HEK293 (cell line): Measurements from ENCODE around the gene METTL22.

Experiments
- CTCF ChIA-PET: fragments of 350-600 bp; formaldehyde crosslinking; extraction: SDS; loops from one replicate; lab custom pipeline; 2021; ENCODE audit warnings: antibody characterized with exemption; lab: Yijun Ruan, JAX
- POLR2A ChIA-PET: fragments of 300-600 bp; formaldehyde crosslinking; extraction: SDS; loops from one replicate; lab custom pipeline; 2020; ENCODE audit warnings: antibody characterized with exemption, inconsistent platforms; lab: Yijun Ruan, JAX
- H3K27ac ChIP-seq: fragments of 200-500 bp; sonication (Bioruptor generic); 2 replicates; pipeline ENCODE4 v1.5.1; 2014; ENCODE audit warnings: low read depth, low read length, control low read depth, inconsistent platforms; ENCODE audit errors: extremely low read depth
- H3K36me3 ChIP-seq, 2 experiments: fragments of 200-500 bp in 1 of 2; sonication (Bioruptor generic) in 1 of 2; 1 replicate in 1 of 2; 2 replicates in 1 of 2; pipeline ENCODE4 v1.5.1; 2014 to 2017; ENCODE audit warnings: inconsistent platforms in 2 of 2, low read length in 2 of 2; ENCODE audit not compliant: control insufficient read depth in 2 of 2, insufficient read depth in 1 of 2
- H3K4me1 ChIP-seq: fragments of 200-500 bp; sonication (Bioruptor generic); 2 replicates; pipeline ENCODE4 v1.5.1; 2014; ENCODE audit warnings: mild to moderate bottlenecking, low read length, inconsistent platforms; ENCODE audit not compliant: control insufficient read depth, insufficient read depth
- H3K4me3 ChIP-seq: 2 replicates; pipeline ENCODE4 v1.5.1; 2011; ENCODE audit warnings: low read depth, mild to moderate bottlenecking, control low read depth, low read length, moderate library complexity
- H3K9me3 ChIP-seq: fragments of 200-500 bp; sonication (Bioruptor generic); 2 replicates; pipeline ENCODE4 v1.5.1; 2014; ENCODE audit warnings: low read depth, low read length, inconsistent platforms; ENCODE audit not compliant: control insufficient read depth, insufficient read depth
- GLI2 ChIP-seq: fragments of 450-650 bp; formaldehyde crosslinking; IDR thresholded peaks from 2 replicates; pipeline ENCODE4; 2017; ENCODE audit warnings: missing biosample characterization, missing genetic modification characterization, low read depth, borderline replicate concordance
- GLIS2 ChIP-seq: fragments of 450-650 bp; formaldehyde crosslinking; IDR thresholded peaks from 2 replicates; pipeline ENCODE4 v1.5.1; 2016; ENCODE audit warnings: missing biosample characterization, missing genetic modification characterization
- SETDB1 ChIP-seq: IDR thresholded peaks from one replicate; pipeline ENCODE4 v1.6.1; 2017; ENCODE audit warnings: mild to moderate bottlenecking, low read length, moderate library complexity, mixed read lengths; ENCODE audit not compliant: insufficient read length
- YY1 ChIP-seq: fragments of 450-650 bp; formaldehyde crosslinking; IDR thresholded peaks from 2 replicates; pipeline ENCODE4 v1.5.1; 2018; ENCODE audit warnings: missing biosample characterization, missing genetic modification characterization
- ZBTB8A ChIP-seq: fragments of 450-650 bp; formaldehyde crosslinking; IDR thresholded peaks from 2 replicates; pipeline ENCODE4 v1.5.1; 2016; ENCODE audit warnings: missing biosample characterization, missing genetic modification characterization
- ZEB2 ChIP-seq: fragments of 450-650 bp; formaldehyde crosslinking; IDR thresholded peaks from 2 replicates; pipeline ENCODE4 v1.5.1; 2016; ENCODE audit warnings: missing biosample characterization, missing genetic modification characterization
- ZFP69B ChIP-seq: fragments of 450-650 bp; formaldehyde crosslinking; IDR thresholded peaks from 2 replicates; pipeline ENCODE4 v1.5.1; 2016; ENCODE audit warnings: missing biosample characterization, missing genetic modification characterization
- ZNF121 ChIP-seq: fragments of 450-650 bp; formaldehyde crosslinking; IDR thresholded peaks from 2 replicates; pipeline ENCODE4 v1.5.1; 2016; ENCODE audit warnings: missing biosample characterization, missing genetic modification characterization
- ZNF157 ChIP-seq: fragments of 450-650 bp; formaldehyde crosslinking; IDR thresholded peaks from 2 replicates; pipeline ENCODE4 v1.5.1; 2016; ENCODE audit warnings: missing biosample characterization, missing genetic modification characterization
- ZNF175 ChIP-seq: fragments of 450-650 bp; formaldehyde crosslinking; IDR thresholded peaks from 2 replicates; pipeline ENCODE4 v1.5.1; 2016; ENCODE audit warnings: missing biosample characterization, missing genetic modification characterization
- ZNF398 ChIP-seq: fragments of 450-650 bp; formaldehyde crosslinking; IDR thresholded peaks from 2 replicates; pipeline ENCODE4 v1.5.1; 2017; ENCODE audit warnings: missing biosample characterization, missing genetic modification characterization
- ZNF404 ChIP-seq: fragments of 450-650 bp; formaldehyde crosslinking; IDR thresholded peaks from 2 replicates; pipeline ENCODE4 v1.5.1; 2017; ENCODE audit warnings: missing biosample characterization, missing genetic modification characterization
- ZNF423 ChIP-seq: fragments of 450-650 bp; formaldehyde crosslinking; IDR thresholded peaks from 2 replicates; pipeline ENCODE4 v1.5.1; 2016; ENCODE audit warnings: missing biosample characterization, missing genetic modification characterization
- ZNF529 ChIP-seq: fragments of 450-650 bp; formaldehyde crosslinking; IDR thresholded peaks from 2 replicates; pipeline ENCODE4 v1.5.1; 2017; ENCODE audit warnings: missing genetic modification characterization, missing biosample characterization; ENCODE audit not compliant: insufficient replicate concordance
- ZNF548 ChIP-seq: fragments of 450-650 bp; formaldehyde crosslinking; IDR thresholded peaks from 2 replicates; pipeline ENCODE4 v1.5.1; 2016; ENCODE audit warnings: missing biosample characterization, missing genetic modification characterization
- ZNF555 ChIP-seq: fragments of 450-650 bp; formaldehyde crosslinking; conservative IDR thresholded peaks from 2 replicates; pipeline ENCODE4 v1.5.1; 2017; ENCODE audit warnings: missing biosample characterization, mild to moderate bottlenecking, missing genetic modification characterization, inconsistent platforms
- ZNF558 ChIP-seq: fragments of 450-650 bp; formaldehyde crosslinking; IDR thresholded peaks from 2 replicates; pipeline ENCODE4 v1.5.1; 2016; ENCODE audit warnings: missing biosample characterization, missing genetic modification characterization
- ZNF639 ChIP-seq: fragments of 450-650 bp; formaldehyde crosslinking; IDR thresholded peaks from 2 replicates; pipeline ENCODE4 v1.5.1; 2016; ENCODE audit warnings: missing biosample characterization, missing genetic modification characterization
- ZNF654 ChIP-seq: fragments of 450-650 bp; formaldehyde crosslinking; IDR thresholded peaks from 2 replicates; pipeline ENCODE4 v1.5.1; 2016; ENCODE audit warnings: low read depth, missing biosample characterization, missing genetic modification characterization
- ZNF707 ChIP-seq: fragments of 450-650 bp; formaldehyde crosslinking; IDR thresholded peaks from 2 replicates; pipeline ENCODE4 v1.5.1; 2016; ENCODE audit warnings: missing biosample characterization, missing genetic modification characterization
- ZNF776 ChIP-seq: fragments of 450-650 bp; formaldehyde crosslinking; IDR thresholded peaks from 2 replicates; pipeline ENCODE4 v1.5.0; 2017; ENCODE audit warnings: missing biosample characterization, missing genetic modification characterization, borderline replicate concordance
- ZNF791 ChIP-seq: fragments of 450-650 bp; formaldehyde crosslinking; IDR thresholded peaks from 2 replicates; pipeline ENCODE4 v1.5.1; 2016; ENCODE audit warnings: missing biosample characterization, missing genetic modification characterization
- ZNF792 ChIP-seq: fragments of 450-650 bp; formaldehyde crosslinking; IDR thresholded peaks from 2 replicates; pipeline ENCODE4 v1.5.1; 2016; ENCODE audit warnings: missing biosample characterization, missing genetic modification characterization
- TF ChIP-seq, protein P1 (sequence below): fragments of 450-650 bp; formaldehyde crosslinking; IDR thresholded peaks from 2 replicates; pipeline ENCODE4 v1.5.1; 2016; ENCODE audit warnings: missing biosample characterization, missing genetic modification characterization
- TF ChIP-seq, protein P2 (sequence below): fragments of 450-650 bp; formaldehyde crosslinking; IDR thresholded peaks from 2 replicates; pipeline ENCODE4; 2016; ENCODE audit warnings: missing biosample characterization, missing genetic modification characterization

The METTL22 gene

DNA sequence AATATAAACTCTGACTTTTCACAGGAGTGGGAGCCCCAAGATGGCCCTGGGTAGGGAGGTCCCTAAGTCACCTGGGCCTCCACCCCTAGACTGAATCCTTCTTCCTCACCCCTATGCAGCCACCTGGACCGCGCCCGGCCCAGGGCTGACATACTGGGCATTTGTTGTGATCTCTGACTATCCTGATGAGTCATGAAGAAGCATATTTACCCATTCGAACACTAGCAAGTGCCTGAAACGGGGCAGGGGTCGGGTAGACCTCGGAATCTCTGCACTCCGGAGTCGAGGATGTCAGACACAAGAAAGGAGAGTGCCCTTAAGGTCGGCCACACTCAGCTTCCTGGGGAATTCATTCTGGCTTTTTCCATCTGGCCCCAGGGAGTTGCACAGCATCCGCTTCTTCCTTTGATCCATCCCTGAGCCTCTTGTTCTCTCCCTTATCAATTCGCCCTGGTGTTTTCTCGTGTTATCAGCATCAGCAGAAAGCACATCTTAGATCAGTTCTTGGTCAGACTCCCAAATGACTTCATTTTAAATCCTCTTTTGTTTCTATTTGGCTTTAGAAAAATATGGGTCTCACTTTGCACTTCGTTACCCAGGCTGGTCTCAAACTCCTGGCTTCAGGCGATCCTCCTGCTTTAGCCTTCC lies 10.4 kb downstream of the METTL22 start:
- CTCF ChIA-PET, result interaction anchor here (0.6 to 1.0 kb wide), 2 partner anchors 9 to 64 kb away, joined by 3 read pairs; no protein-coding TSS in a partner anchor
- no peak overlapping the region for H3K4me3 ChIP-seq
- POLR2A ChIA-PET, result no interaction called here
- TF ChIP-seq ZNF776 (tag by site-specific recombination), result no peak
- TF ChIP-seq ZNF157 (tag by site-specific recombination), result no peak
- no peak for TF ChIP-seq ZNF423 (tag by site-specific recombination)
- no peak for TF ChIP-seq ZNF639
- TF ChIP-seq, protein P1, sequence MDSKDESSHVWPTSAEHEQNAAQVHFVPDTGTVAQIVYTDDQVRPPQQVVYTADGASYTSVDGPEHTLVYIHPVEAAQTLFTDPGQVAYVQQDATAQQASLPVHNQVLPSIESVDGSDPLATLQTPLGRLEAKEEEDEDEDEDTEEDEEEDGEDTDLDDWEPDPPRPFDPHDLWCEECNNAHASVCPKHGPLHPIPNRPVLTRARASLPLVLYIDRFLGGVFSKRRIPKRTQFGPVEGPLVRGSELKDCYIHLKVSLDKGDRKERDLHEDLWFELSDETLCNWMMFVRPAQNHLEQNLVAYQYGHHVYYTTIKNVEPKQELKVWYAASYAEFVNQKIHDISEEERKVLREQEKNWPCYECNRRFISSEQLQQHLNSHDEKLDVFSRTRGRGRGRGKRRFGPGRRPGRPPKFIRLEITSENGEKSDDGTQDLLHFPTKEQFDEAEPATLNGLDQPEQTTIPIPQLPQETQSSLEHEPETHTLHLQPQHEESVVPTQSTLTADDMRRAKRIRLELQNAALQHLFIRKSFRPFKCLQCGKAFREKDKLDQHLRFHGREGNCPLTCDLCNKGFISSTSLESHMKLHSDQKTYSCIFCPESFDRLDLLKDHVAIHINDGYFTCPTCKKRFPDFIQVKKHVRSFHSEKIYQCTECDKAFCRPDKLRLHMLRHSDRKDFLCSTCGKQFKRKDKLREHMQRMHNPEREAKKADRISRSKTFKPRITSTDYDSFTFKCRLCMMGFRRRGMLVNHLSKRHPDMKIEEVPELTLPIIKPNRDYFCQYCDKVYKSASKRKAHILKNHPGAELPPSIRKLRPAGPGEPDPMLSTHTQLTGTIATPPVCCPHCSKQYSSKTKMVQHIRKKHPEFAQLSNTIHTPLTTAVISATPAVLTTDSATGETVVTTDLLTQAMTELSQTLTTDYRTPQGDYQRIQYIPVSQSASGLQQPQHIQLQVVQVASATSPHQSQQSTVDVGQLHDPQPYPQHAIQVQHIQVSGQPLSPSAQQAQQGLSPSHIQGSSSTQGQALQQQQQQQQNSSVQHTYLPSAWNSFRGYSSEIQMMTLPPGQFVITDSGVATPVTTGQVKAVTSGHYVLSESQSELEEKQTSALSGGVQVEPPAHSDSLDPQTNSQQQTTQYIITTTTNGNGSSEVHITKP (tag by site-specific recombination), result no peak
- TF ChIP-seq ZNF791 (tag by site-specific recombination), result no peak
- TF ChIP-seq SETDB1, result no peak
- TF ChIP-seq YY1, result no peak
- TF ChIP-seq, protein P2, sequence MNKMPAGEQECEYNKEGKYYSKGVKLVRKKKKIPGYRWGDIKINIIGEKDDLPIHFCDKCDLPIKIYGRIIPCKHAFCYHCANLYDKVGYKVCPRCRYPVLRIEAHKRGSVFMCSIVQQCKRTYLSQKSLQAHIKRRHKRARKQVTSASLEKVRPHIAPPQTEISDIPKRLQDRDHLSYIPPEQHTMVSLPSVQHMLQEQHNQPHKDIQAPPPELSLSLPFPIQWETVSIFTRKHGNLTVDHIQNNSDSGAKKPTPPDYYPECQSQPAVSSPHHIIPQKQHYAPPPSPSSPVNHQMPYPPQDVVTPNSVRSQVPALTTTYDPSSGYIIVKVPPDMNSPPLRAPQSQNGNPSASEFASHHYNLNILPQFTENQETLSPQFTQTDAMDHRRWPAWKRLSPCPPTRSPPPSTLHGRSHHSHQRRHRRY (tag by site-specific recombination), result no peak
- TF ChIP-seq ZBTB8A (tag by site-specific recombination), result no peak
- TF ChIP-seq GLIS2 (tag by site-specific recombination), result no peak
- no peak for TF ChIP-seq ZNF654 (tag by site-specific recombination)
- no peak for TF ChIP-seq ZNF558 (tag by site-specific recombination)
- TF ChIP-seq ZEB2 (tag by site-specific recombination), result no peak
- TF ChIP-seq ZFP69B, result no peak
- TF ChIP-seq ZNF404 (tag by site-specific recombination), result no peak
- no peak for TF ChIP-seq ZNF529 (tag by site-specific recombination)
- H3K27ac ChIP-seq, result no peak overlapping the region
- no peaks in the 10 kb centered on the region for H3K4me1 ChIP-seq
- H3K36me3 ChIP-seq, result peaks cover 18 to 95% of the 10 kb centered on the region in 2 experiments
- H3K9me3 ChIP-seq, result no peaks in the 10 kb centered on the region

DNA sequence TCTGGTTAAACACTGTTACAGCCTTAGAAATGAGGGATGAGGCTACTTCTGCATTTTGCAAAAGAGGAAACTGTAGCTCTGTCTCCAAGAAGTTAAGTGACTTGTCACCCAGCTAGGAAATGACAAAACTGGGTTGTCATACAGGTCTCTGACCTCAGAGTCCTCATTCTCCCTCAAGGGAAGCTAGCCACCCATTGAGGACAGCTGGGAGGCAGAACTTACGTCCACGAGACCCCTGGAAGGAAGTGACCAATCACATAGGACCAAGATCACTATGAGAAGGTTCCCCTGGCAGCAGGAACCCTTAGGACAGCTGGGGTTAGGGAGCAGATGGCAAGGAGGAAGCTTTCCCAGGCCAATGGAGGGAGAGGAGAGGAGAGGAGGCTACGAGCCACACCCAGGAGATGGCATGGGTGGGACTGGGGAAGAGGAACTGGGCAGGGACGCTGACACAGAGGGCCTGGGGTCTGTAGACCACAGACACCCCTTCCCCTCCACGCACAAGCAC lies 11.2 kb downstream of the METTL22 start:
- Histone ChIP-seq H3K27ac (no peak overlapping the region), H3K4me1 (no peaks in the 10 kb centered on the region), H3K4me3 (no peak overlapping the region), H3K36me3 (peaks cover 16 to 94% of the 10 kb centered on the region in 2 experiments), H3K9me3 (no peaks in the 10 kb centered on the region)
- ChIA-PET CTCF (interaction anchor here (0.6 to 1.0 kb wide), 2 partner anchors 9 to 65 kb away, joined by 3 read pairs; no protein-coding TSS in a partner anchor), POLR2A (no interaction called here)
- TF ChIP-seq ZNF398 (tag by site-specific recombination), result no peak
- no peak for TF ChIP-seq ZNF175
- no peak for TF ChIP-seq ZNF707 (tag by site-specific recombination)
- TF ChIP-seq ZNF121 (tag by site-specific recombination), result no peak
- TF ChIP-seq ZNF548 (tag by site-specific recombination), result no peak
- TF ChIP-seq ZNF555, result no peak
- no peak for TF ChIP-seq GLI2
- no peak for TF ChIP-seq ZNF792 (tag by site-specific recombination)
